ENCODE results near the gene TES. TPM values are rescaled to one million over a fixed set of nuclear protein-coding genes. Genes with fewer than 3 reads are reported as not detected.

The TES gene
- total and polyA plus RNA-seq, 2 of the 8 experiments (the other 6 are each of a cell fraction or from before 2014, with no cell fraction given), result 18.2 to 36.3 TPM

DNA sequence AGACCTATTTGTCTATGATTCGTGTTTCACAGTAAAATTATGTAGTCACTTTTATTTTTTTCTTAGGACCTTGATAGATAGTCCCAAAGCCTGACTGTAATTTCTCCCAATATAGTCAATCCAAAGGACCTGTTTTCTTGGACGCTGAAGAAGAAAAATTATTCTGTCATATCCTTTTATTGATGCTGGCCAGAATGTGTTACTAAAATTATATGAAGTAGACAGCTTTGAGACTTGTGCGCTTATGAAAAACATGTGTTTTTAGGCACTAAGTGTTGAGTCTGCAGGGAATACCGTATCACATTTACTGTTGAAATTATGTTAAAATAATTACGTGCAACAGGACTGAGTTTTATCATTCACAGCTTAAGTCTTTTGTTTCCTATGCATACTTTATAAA, 17.9 kb downstream of the TES start (continued):
- TF ChIP-seq SIN3A (conservative IDR thresholded peaks at IDR 0.05 in 1 of 2, IDR thresholded peaks at IDR 0.05 in 1 of 2; ENCODE audit: low read depth in 1 of 2, low read length in 2 of 2) (no peak), RAD21 (IDR thresholded peaks at IDR 0.05 in 1 of 2, conservative IDR thresholded peaks at IDR 0.05 in 1 of 2; ENCODE audit: low read depth in 2 of 2, low read length in 2 of 2) (no peak), BRCA1 (IDR thresholded peaks at IDR 0.05; ENCODE audit: low read depth, low read length) (no peak)
- TF ChIP-seq, protein P1, sequence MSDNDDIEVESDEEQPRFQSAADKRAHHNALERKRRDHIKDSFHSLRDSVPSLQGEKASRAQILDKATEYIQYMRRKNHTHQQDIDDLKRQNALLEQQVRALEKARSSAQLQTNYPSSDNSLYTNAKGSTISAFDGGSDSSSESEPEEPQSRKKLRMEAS (IDR thresholded peaks at IDR 0.05), result no peak
